GM21390 (cell line): ENCODE data around the gene IL2RA.
"Not testable (repeated sequence)": the region's sequence is repeated elsewhere in the genome, so short reads cannot be mapped to it uniquely, and the experiment has no call there.

Experiments used
- ATAC-seq: cut with Tn5 transposase; IDR thresholded peaks from one replicate; pipeline ENCODE4 v1.9.1; 2021; ENCODE audit not compliant: unreplicated experiment

The IL2RA gene

DNA sequence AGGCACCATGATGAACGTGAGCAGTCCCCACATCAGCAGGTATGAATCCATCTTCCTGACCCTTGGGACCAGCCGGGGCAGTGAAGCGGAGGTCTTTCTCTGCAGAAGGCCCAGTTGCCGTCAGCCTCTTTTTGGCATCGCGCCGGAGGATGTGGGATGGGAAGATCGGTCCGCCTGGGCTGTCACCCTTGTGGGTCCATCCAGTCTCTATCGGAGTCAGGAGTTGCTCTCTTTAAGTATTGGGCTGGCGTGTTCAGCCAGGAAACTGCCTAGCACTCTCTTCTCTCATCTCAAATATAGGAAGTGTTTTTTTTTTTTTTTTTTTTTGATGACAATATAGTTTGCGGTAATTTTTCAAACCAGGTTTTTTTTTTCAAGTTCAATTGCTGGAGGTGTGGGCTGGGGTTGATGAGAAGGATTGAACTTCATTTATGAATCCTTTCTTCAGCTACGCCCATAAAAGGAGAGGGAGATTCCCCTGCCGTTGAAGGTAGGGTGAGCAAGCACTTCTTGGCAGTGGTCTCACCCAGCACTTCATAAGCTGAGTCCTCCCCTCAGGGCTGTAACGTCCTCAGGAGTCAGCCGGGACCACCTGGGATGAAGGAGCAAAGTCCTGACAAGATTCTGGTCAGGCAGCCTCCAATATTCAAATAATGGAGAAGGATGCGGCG lies at the start of gene IL2RA:
Gene IL2RA (minus strand): TSS at position 267 of the 671 bp plus-strand sequence. CDS start 216 bp downstream, at position 51.
- no peak for ATAC-seq

DNA sequence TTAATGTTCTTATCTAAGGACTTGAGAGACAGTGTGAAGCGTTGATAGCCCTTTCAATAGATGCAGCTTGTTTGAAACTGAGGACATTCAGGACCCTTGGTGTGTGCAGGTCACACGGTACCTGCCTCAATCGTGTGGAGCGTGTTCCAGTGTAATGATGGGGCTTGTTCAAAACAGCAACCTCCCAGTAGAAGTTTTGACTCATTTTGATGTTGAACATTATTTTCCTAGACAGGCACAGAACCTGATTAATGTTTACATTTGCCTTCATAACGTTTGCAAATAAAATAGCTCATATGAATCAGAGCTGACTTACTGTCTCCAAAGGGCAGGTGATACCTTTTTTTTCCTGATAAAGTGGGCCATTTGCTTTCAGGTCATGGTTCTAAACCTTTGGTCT lies 48.0 kb upstream of the IL2RA start:
- no peak for ATAC-seq

DNA sequence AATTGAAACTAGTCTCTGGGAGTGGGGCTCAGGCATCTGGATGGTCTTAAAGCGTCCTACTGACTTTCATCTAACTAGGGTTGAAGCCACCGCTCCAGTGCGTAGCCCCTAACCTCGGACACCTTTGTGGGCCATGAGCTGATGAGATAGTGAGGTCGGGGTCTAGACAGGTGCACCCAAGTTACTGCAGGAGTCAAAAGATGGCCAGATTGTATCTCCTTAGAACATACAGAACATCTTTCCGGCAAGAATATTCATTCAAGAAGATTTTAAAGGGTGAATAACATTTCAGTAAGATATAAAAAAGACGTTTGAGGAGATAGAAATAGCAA lies 47.2 kb upstream of the IL2RA start:
- ATAC-seq = no peak

DNA sequence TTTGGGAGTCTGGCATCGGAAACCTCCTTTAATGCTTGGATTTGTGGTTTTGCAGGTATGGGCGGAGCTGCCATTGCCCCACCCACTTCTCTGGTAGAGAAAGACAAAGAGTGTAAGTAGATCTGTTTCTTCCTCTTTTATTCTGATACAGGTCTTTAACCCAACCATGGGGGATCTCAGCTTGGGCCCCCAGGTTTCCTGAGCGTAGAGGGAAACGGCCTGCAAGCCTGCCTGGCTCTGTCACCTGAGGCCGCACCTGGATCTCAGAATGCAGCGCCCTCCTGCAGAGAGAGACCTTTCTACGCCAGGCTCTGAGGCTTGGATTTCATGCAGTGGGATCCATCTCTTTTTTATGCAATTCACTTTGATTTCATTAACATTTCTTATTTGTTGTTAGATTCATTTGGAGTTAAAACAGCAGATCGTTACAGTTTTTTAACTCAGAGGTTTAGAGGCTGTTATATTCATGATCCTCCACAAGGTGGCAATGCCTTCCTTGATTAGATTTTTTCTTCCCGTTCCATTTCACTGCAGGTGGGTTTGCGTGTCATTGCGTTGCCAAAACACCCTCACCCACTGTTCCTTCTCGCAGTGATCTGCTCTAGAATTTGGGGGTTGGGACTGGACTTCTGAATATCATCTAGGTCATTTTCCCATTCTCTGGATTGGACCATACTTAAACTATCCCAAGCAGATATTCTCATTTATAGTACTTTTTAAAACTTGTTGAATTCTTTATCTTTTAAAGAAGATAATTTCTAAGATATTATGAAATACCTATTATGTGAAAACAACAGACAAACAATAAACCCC lies 46.7 kb upstream of the IL2RA start:
- no peak for ATAC-seq

DNA sequence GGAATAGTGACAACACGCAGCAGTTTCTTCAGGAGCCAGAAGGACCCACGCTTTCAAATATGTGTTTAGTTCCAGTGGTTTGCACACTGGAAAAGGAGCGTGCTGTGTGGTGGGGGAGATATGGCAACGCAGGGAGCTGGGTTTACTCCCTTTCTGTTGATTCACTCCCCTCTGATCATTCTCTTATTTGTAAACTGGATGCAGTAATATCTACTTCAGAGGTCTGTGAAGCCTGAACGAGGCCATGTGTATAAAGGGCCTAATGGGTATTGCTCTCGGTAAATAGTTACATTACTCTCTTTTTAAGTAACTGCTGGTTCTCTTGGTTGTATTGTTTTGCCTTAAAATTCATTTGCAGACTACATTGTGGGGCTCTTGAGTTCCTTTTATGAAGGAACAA lies 45.9 kb upstream of the IL2RA start:
- no peak for ATAC-seq

DNA sequence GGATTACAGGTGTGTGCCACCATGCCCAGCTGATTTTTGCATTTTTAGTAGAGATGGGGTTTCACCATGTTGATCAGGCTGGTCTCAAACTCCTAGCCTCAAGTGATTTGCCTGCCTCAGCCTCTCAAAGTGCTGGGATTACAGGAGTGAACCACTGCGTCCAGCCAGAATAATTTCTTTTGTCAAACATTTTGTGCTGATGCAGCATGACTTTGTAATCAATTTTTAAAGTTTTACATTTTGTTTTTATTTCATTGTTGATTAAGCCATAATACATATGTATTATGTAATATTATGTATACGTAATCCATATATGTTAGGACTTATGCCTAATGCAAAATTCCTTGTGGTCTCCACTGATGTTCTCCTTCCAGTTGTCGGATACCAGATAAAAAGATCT lies 45.4 kb upstream of the IL2RA start:
- not testable (repeated sequence) for ATAC-seq

DNA sequence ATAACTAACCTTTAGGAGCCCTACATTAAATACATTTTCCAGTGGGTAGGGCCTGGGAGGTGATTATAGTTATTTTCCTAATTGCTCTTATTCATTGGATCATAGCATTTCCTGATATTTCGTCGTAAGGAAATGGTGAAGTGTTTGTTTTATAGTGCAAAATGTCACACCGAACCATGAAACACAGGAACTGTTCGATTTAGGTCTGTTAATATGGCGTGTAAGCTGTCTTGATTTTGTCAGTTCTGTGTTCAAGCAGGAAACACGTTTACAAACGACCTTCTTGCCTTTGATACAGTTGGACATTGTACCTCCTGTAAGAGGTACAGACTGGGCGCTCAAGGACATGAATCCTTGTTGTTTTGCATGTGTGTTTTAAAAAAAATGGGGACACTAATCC lies 41.4 kb upstream of the IL2RA start:
- ATAC-seq = no peak

DNA sequence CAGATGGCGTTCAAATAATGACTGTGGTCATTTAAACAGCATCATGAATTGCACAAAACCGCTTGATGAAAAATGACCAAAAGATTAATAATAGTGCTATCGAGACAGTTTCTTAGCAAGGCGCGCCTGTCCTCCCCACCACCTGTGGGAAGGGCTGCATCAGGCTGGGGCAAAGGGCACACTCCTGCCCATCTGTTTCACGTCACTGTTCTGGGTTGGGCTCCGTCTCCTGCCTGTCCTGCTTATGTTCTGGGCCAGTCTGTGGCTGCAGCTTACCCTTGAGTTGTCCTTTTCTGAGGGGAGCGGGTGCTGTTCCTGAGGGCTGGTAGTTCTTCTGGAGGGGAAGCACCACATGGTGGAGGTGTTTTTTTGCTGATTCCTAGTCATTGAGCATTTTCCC lies 40.0 kb upstream of the IL2RA start:
- ATAC-seq = no peak

DNA sequence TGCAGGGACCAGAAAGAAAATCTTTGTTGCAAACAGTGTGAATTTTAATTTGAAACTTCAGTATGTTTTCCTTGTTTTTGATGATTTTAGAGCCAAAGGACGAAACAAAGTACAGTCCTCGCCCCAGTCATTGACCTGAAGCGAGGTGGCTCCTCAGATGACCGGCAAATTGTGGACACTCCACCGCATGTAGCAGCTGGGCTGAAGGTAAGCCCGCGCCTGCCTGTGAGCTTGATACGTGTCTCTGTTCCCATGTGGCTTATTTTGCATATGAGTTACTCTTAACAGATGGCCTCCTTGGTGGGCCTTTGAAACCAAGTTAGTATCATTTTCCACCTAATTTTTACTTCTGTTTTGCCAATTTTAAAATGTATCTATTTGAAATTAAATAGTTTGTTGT lies 39.0 kb upstream of the IL2RA start:
- peak; percentile 77 for ATAC-seq

DNA sequence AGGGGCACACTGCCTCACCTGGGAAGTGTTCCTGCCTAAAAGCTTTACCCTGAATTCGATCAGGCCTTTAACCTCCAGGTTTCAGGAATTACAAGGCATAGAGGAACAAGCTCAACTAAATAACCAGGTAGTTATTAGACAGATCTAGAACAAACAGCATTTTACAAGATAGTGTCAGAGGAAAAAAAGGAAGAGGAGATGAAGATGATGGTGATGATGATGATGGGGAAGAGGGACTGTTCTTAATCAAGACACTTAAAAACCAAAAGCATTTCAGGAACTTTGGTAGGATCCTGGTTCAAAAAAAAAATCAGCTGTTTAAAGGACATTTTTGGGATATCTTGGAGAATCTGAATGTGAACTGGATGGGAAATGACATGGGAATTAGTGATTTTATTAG lies 38.2 kb upstream of the IL2RA start:
- ATAC-seq = no peak

DNA sequence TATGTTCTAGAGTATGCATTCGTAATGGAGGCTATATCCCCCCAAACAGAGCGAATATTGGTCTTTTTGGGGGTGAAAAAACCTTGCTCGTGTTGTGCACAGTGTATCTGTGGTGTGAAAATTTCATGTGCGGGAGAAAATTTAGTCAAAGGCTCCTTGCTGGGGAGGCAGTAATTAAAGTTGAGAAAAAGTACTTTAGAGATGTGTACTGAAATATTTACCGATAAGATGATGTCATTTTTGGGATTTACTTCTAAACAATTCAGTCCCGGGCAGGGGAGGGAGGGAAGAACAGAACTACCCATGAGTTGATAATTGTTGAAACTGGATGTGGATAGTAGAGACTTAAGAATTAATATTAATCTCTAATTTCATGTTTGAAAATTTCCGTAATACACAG lies 36.0 kb upstream of the IL2RA start:
- ATAC-seq = no peak

DNA sequence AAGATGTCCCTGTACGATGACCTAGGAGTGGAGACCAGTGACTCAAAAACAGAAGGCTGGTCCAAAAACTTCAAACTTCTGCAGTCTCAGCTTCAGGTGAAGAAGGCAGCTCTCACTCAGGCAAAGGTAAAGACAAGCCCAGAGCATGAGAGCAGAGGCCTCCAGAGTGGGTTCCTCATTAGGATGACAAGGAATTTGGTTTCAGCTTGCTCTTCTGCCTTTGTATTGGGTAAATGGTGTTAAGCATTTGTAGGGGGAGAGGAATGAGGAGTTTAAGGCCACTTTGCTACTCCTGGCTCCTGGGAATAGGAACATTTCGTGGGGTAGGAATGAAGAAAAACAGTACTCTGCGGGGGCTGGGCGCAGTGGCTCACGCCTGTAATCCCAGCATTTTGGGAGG lies 34.9 kb upstream of the IL2RA start:
- ATAC-seq = no peak

DNA sequence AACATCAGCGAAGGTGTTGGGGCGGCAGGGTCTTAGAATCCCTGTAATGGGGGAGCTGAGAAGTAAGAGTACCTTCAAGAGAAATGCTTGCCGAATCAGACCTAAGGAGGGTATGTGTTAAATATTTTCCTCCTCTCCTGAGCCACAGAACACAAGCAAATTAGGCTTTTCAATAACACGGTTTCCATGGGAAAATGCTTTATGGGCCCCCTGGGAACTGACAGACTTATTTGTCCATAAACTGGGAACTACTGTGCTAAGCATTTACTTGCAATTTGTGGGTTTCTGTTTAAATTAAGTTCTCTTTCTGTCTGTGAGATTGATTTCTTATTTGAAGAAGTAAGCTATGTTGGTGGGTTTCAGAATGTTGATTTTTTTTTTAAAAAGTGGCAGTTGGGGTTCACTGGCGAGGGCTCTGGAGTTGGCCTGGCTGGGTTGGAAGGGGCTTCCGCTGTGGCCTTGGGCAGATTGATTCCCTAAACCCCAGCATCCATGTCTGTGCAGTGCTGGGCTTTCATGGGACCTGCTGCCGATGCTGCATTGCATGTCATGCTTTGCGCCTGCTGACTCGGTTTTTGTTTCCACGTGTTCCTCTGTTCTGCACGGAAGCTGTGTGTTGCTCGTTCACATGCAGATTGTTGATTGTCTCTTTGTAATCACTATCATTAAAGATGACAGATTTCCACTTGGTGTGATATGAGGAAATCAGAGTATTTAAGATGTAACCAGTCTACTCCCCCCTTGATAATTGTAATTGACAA lies 33.8 kb upstream of the IL2RA start:
- ATAC-seq = no peak

DNA sequence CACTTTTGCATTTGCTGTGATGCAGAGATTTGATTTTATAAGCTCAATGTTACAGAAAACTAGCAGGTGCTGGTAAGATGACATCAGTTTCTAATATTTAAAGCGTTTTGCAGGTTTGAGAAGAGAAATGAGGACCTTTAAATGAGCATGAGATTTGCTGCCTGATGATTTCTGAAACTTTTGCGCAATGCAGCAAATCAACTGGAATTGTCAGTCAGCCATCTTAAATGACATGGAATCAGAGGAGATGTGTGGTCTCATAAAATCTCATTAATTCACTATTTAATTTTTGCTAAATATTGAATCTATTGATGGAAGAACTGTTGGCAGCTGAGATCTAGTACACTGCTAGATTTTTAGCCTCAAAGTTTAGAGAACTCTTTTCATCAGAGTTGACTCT lies 30.6 kb upstream of the IL2RA start:
- no peak for ATAC-seq

DNA sequence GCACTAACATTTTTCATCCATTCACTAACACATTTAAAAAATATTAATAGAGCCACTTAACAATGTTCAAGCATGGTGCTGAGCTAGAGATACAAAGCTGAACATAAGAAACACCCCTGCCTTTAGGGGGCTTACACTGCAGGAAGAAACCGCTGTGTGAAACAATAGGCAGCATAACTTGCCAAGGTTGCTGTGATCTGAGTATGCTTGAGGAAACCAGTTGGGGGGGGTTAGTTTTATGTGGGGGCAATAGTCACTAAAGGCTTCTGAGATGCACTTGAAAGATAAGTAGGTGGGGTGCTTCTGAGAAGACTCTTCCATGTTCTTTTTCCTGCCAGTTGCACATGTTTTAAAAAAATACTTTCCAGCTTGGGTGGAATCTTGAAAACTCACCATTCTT lies 29.5 kb upstream of the IL2RA start:
- no peak for ATAC-seq

DNA sequence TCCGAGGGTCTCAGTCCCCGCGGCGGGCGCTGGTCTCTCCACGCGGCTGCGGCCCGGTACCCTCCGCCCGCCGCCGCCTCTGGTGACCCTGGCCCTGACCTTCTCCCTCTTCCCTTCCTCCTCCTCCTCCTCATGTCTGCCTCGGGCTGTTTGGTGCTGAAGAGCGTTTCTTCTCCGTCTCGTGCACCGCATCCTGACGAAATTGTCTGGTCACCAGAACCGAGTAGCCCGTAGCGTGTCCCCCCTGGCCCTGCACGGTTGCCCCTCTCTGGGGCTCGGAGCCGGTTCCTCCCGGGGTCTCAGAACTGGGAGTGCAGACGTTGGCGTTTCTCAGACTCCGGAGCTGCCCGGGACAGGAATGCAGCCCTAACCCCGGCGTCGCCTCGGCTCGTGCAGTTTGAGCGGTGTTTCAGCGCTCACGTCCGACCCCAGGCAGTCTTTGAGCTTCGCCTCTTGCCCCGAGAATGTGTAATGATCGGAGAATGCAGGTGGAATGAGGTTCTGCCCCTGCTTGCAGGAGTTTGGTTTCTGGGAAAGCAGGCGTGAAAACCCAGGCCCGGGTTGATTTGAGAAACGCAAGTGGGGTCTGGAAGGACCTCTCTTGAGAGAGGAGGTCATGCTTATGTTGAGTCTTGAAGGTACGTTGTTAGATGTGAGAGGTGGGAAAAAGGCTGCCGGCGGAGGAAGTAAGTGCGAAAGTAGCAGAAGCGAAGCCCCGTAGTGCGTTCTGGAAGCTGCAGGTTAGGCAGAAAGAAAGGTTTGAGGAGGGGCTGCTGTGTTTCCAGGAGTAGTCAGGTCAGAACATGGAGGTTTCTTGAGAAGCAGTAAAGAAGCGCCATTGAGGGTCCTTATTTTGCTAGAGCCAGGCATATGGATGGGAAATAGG lies 27.4 kb upstream of the IL2RA start:
- ATAC-seq = peak; percentile 21

DNA sequence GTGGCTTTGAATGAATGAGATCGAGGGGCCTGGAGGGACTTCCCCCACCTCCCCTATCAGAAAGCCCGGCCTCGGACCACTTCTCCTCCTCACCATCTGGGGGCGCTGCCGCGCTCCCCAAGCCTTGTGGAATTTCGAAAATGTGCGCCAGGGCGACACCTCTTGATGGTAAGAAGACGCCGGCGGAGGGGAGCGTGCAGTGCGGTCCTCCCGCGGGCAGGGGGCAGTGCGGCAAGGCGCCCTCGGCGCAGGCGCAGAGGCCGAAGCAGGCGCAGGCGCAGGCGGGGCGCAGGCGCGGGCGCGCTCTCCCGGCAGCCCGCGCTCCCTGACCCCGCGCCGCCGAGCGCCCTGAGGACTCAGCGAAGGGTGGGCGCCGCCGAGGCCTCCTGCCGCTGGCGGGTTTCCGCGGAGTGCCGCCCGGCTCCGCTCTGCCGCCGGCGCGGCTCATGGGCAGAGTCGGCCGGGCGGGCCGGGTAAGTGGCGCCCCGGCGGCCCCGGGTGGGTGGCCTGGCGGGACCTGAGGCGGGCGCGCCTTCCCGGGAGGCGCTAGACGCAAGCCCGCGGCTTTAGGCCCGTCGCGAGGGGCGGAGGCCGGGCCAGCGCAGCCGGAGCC lies 26.7 kb upstream of the IL2RA start, which contains the start of gene RBM17:
Gene RBM17 (plus strand): TSS at position 314 of the 613 bp plus-strand sequence. CDS start 8,032 bp downstream, outside the sequence.
- ATAC-seq = peak; percentile 84

DNA sequence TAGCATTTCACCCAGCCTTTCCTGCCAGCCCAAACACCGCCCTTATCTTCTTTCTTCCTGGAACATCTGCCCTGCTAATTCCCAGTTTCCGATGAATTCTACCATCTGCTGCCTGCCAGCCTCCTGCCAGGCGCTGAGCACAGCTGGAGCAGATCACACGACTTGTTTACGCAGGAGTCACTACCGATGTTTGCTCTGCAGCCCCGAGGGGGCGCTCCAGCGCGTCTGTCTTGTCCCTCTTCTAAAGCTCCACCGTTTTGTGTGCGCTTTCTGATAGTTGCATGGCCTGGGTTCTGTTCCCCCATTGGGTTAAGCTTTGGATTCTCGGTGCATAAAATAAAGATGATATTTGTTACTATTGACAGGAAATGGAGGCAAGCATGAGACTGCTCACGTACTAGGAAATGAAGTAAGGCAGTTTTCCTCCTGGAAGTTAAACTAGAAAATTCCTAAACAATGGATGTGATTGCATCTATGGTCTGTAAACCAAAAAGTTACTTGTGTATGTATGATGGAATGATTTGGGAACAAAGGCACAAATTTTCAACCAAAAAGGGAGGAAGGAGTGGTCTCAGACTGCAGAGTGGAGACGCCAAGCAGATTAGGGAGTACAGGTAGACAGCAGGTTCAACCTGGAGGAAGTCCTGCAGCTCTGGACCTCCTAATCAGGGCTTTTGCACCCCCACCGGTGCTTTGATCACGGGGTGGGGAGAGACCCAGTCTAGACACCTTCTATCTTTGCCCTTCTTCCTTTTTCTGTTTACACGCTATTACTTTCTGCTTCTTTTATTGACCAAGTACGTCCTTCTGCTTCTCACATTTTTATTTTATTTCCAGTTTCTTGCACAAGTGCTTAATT lies 24.4 kb upstream of the IL2RA start:
- ATAC-seq = peak; percentile 52
